A673 (cell line): Measurements from ENCODE around the gene CCDC148.
A peak's percentile ranks its signal among the peaks of the same experiment; 100 is the strongest.

Source experiments
- EZH2 ChIP-seq: fragments of 200-600 bp; sonication (generic); IDR thresholded peaks from 2 replicates; pipeline ENCODE4 v1.6.1; 2017; ENCODE audit warnings: borderline replicate concordance, low read depth, mild to moderate bottlenecking, mixed read lengths, antibody characterized with exemption, low read length; ENCODE audit not compliant: poor library complexity, severe bottlenecking
- TF ChIP-seq, protein P1 (sequence below): fragments of 300-800, 200-600 bp; sonication (generic); conservative IDR thresholded peaks from 2 replicates; pipeline ENCODE4 v1.5.1; 2017; ENCODE audit warnings: low read depth, mild to moderate bottlenecking, antibody characterized with exemption, low read length, moderate library complexity, mixed read lengths

GRCh38 chr2:158179660-158180059 is 276.9 kb downstream of the CCDC148 start:
- TF ChIP-seq, protein P1, sequence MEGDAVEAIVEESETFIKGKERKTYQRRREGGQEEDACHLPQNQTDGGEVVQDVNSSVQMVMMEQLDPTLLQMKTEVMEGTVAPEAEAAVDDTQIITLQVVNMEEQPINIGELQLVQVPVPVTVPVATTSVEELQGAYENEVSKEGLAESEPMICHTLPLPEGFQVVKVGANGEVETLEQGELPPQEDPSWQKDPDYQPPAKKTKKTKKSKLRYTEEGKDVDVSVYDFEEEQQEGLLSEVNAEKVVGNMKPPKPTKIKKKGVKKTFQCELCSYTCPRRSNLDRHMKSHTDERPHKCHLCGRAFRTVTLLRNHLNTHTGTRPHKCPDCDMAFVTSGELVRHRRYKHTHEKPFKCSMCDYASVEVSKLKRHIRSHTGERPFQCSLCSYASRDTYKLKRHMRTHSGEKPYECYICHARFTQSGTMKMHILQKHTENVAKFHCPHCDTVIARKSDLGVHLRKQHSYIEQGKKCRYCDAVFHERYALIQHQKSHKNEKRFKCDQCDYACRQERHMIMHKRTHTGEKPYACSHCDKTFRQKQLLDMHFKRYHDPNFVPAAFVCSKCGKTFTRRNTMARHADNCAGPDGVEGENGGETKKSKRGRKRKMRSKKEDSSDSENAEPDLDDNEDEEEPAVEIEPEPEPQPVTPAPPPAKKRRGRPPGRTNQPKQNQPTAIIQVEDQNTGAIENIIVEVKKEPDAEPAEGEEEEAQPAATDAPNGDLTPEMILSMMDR, result peak; percentile 62
- TF ChIP-seq EZH2, result no peak
